ENCODE data around the gene HHAT.

Gene HHAT

DNA sequence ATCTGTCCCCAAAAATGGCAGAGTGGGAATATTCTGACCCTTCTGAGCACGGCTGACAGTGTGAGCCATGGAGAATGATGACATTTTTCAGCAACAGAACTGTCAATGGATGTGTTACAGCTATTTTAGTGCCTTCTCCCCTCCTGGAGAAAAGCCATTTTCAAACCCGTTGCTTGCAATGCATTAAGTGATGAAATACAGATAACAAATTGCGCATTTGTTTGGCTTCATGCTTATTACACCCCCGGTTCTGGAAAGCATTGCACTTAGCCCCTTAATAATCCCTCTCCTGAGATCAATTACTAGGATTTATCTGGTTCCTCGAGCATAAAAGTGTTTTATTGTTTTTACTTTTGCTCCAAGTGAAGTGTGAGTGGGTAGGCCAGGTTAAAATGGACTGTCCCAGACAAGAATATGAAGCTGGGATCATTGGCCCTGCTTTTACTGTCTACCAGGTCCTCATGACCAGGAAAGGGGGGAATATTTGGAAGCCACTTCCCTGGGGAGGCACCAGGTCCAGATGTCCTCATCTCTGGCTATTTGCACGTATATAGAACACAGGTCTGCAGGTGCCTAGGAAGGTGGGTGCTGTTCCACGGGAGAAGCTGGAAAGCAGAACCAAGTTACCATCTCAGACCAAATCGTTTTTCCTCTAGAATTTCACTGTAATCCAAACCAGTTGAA lies 37.5 kb upstream of the HHAT start:
- Histone ChIP-seq H2BK15ac (ENCODE audit: low read depth, poor library complexity, severe bottlenecking) (no peak overlapping the region), H3K4me3 (ENCODE audit: insufficient read depth in 1 of 2, low read depth in 1 of 2, low read length in 2 of 2) (peak overlapping the region in 1 of 2 experiments; percentile 77), H2AK5ac (ENCODE audit: low read length, severe bottlenecking) (peak overlapping the region; percentile 79), H2BK120ac (ENCODE audit: low read depth, low read length) (no peak overlapping the region), H3K79me1 (replicated peaks; ENCODE audit: low read length, poor library complexity, severe bottlenecking) (no peaks in the 10 kb centered on the region), H4K91ac (ENCODE audit: low read length) (no peak overlapping the region), H2BK5ac (ENCODE audit: low read depth, low read length, poor library complexity, severe bottlenecking) (no peak overlapping the region), H3K9ac (ENCODE audit: low read length) (peak overlapping the region; percentile 11), H2BK12ac (ENCODE audit: low read length in 2 of 2) (peak overlapping the region in 1 of 2 experiments; percentile 57), H3K36me3 (ENCODE audit: control insufficient read depth in 1 of 2, insufficient read depth in 2 of 2, low read depth in 1 of 2, low read length in 2 of 2) (no peaks in the 10 kb centered on the region), H3K14ac (ENCODE audit: low read length in 2 of 2) (no peak overlapping the region), H3K23ac (ENCODE audit: low read length in 2 of 2) (no peak overlapping the region), H3K4me1 (ENCODE audit: control insufficient read depth, insufficient read depth, low read depth, low read length) (peaks cover 21% of the 10 kb centered on the region), H3K9me3 (ENCODE audit: control insufficient read depth, low read length) (no peaks in the 10 kb centered on the region), H3K27ac (ENCODE audit: low read length, poor library complexity, severe bottlenecking) (peak overlapping the region; percentile 92), H3K27me3 (ENCODE audit: control insufficient read depth in 1 of 2, insufficient read depth in 1 of 2, low read length in 2 of 2) (peaks cover 0 to 19% of the 10 kb centered on the region in 2 experiments), H4K8ac (ENCODE audit: low read length) (no peak overlapping the region), H3K18ac (ENCODE audit: low read depth in 1 of 2, low read length in 2 of 2) (no peak overlapping the region), H2AFZ (ENCODE audit: low read depth, low read length) (no peak overlapping the region), H3K4ac (ENCODE audit: low read depth in 1 of 2, low read length in 2 of 2) (no peak overlapping the region), H3K4me2 (ENCODE audit: low read length, poor library complexity, severe bottlenecking) (no peak overlapping the region)
- DNase-seq: no peak
- WGBS: 63% methylated on average over 6 of the region's 8 CpGs

GRCh38 chr1:210291786-210292230 lies 36.9 kb upstream of the HHAT start:
- H2BK15ac ChIP-seq (ENCODE audit: low read depth, poor library complexity, severe bottlenecking): peak overlapping the region; percentile 82
- H4K91ac ChIP-seq (ENCODE audit: low read length): no peak overlapping the region
- H2AFZ ChIP-seq (ENCODE audit: low read depth, low read length): no peak overlapping the region
- H3K36me3 ChIP-seq (ENCODE audit: control insufficient read depth in 1 of 2, insufficient read depth in 2 of 2, low read depth in 1 of 2, low read length in 2 of 2): no peaks in the 10 kb centered on the region
- no peaks in the 10 kb centered on the region for H3K79me1 ChIP-seq (replicated peaks; ENCODE audit: low read length, poor library complexity, severe bottlenecking)
- H3K4me3 ChIP-seq (ENCODE audit: insufficient read depth in 1 of 2, low read depth in 1 of 2, low read length in 2 of 2): peak overlapping the region in 1 of 2 experiments; percentile 77
- H3K27me3 ChIP-seq (ENCODE audit: control insufficient read depth in 1 of 2, insufficient read depth in 1 of 2, low read length in 2 of 2): peaks cover 0 to 20% of the 10 kb centered on the region in 2 experiments
- peak overlapping the region; percentile 79 for H2AK5ac ChIP-seq (ENCODE audit: low read length, severe bottlenecking)
- peak; percentile 53 for DNase-seq
- peak overlapping the region; percentile 52 to 89 for H3K18ac ChIP-seq (ENCODE audit: low read depth in 1 of 2, low read length in 2 of 2)
- H3K4me2 ChIP-seq (ENCODE audit: low read length, poor library complexity, severe bottlenecking): peak overlapping the region; percentile 44
- no peak overlapping the region for H3K23ac ChIP-seq (ENCODE audit: low read length in 2 of 2)
- H4K8ac ChIP-seq (ENCODE audit: low read length): peak overlapping the region; percentile 88
- H3K4me1 ChIP-seq (ENCODE audit: control insufficient read depth, insufficient read depth, low read depth, low read length): peaks cover 21% of the 10 kb centered on the region
- peak overlapping the region; percentile 92 for H3K27ac ChIP-seq (ENCODE audit: low read length, poor library complexity, severe bottlenecking)
- H2BK12ac ChIP-seq (ENCODE audit: low read length in 2 of 2): peak overlapping the region in 1 of 2 experiments; percentile 80
- H3K4ac ChIP-seq (ENCODE audit: low read depth in 1 of 2, low read length in 2 of 2): peak overlapping the region in 1 of 2 experiments; percentile 88
- peak overlapping the region; percentile 84 for H2BK5ac ChIP-seq (ENCODE audit: low read depth, low read length, poor library complexity, severe bottlenecking)
- H3K9me3 ChIP-seq (ENCODE audit: control insufficient read depth, low read length): no peaks in the 10 kb centered on the region
- peak overlapping the region; percentile 95 for H2BK120ac ChIP-seq (ENCODE audit: low read depth, low read length)
- H3K9ac ChIP-seq (ENCODE audit: low read length): peak overlapping the region; percentile 71
- H3K14ac ChIP-seq (ENCODE audit: low read length in 2 of 2): no peak overlapping the region
- WGBS: 11% methylated on average over 7 of the region's 9 CpGs

- H3K9ac ChIP-seq (ENCODE audit: low read length): peak overlapping the region; percentile 71
- peak overlapping the region; percentile 84 to 88 for H3K4ac ChIP-seq (ENCODE audit: low read depth in 1 of 2, low read length in 2 of 2)
- H3K18ac ChIP-seq (ENCODE audit: low read depth in 1 of 2, low read length in 2 of 2): peak overlapping the region; percentile 52 to 89
- DNase-seq: peak; percentile 39
- H2BK5ac ChIP-seq (ENCODE audit: low read depth, low read length, poor library complexity, severe bottlenecking): peak overlapping the region; percentile 84
- H3K27me3 ChIP-seq (ENCODE audit: control insufficient read depth in 1 of 2, insufficient read depth in 1 of 2, low read length in 2 of 2): peaks cover 0 to 25% of the 10 kb centered on the region in 2 experiments
- H3K23ac ChIP-seq (ENCODE audit: low read length in 2 of 2): peak overlapping the region in 1 of 2 experiments; percentile 10
- peak overlapping the region; percentile 90 for H4K91ac ChIP-seq (ENCODE audit: low read length)
- H2BK120ac ChIP-seq (ENCODE audit: low read depth, low read length): peak overlapping the region; percentile 95
- no peaks in the 10 kb centered on the region for H3K9me3 ChIP-seq (ENCODE audit: control insufficient read depth, low read length)
- H3K4me1 ChIP-seq (ENCODE audit: control insufficient read depth, insufficient read depth, low read depth, low read length): peaks cover 21% of the 10 kb centered on the region
- H3K27ac ChIP-seq (ENCODE audit: low read length, poor library complexity, severe bottlenecking): peak overlapping the region; percentile 92
- H2AFZ ChIP-seq (ENCODE audit: low read depth, low read length): peak overlapping the region; percentile 33
- 2% methylated on average over 53 of the region's 56 CpGs for whole genome bisulfite sequencing
- H2BK12ac ChIP-seq (ENCODE audit: low read length in 2 of 2): peak overlapping the region; percentile 6 to 80
- H3K4me2 ChIP-seq (ENCODE audit: low read length, poor library complexity, severe bottlenecking): peak overlapping the region; percentile 44
- no peak overlapping the region for H2AK5ac ChIP-seq (ENCODE audit: low read length, severe bottlenecking)
- H4K8ac ChIP-seq (ENCODE audit: low read length): peak overlapping the region; percentile 88
- H3K36me3 ChIP-seq (ENCODE audit: control insufficient read depth in 1 of 2, insufficient read depth in 2 of 2, low read depth in 1 of 2, low read length in 2 of 2): no peaks in the 10 kb centered on the region
- peak overlapping the region; percentile 82 for H2BK15ac ChIP-seq (ENCODE audit: low read depth, poor library complexity, severe bottlenecking)
- H3K79me1 ChIP-seq (replicated peaks; ENCODE audit: low read length, poor library complexity, severe bottlenecking): no peaks in the 10 kb centered on the region
- no peak overlapping the region for H3K14ac ChIP-seq (ENCODE audit: low read length in 2 of 2)
- H3K4me3 ChIP-seq (ENCODE audit: insufficient read depth in 1 of 2, low read depth in 1 of 2, low read length in 2 of 2): peak overlapping the region; percentile 43 to 77
These were observed 36.4 kb upstream of the HHAT start for GRCh38 chr1:210292231-210292871.

- Histone ChIP-seq H3K36me3 (ENCODE audit: control insufficient read depth in 1 of 2, insufficient read depth in 2 of 2, low read depth in 1 of 2, low read length in 2 of 2) (no peaks in the 10 kb centered on the region), H4K8ac (ENCODE audit: low read length) (peak overlapping the region; percentile 51), H2AFZ (ENCODE audit: low read depth, low read length) (no peak overlapping the region), H3K9me3 (ENCODE audit: control insufficient read depth, low read length) (no peaks in the 10 kb centered on the region), H2BK15ac (ENCODE audit: low read depth, poor library complexity, severe bottlenecking) (no peak overlapping the region), H2BK120ac (ENCODE audit: low read depth, low read length) (no peak overlapping the region), H3K14ac (ENCODE audit: low read length in 2 of 2) (no peak overlapping the region), H3K4ac (ENCODE audit: low read depth in 1 of 2, low read length in 2 of 2) (peak overlapping the region; percentile 9 to 17), H4K91ac (ENCODE audit: low read length) (no peak overlapping the region), H2AK5ac (ENCODE audit: low read length, severe bottlenecking) (peak overlapping the region; percentile 64), H3K79me1 (replicated peaks; ENCODE audit: low read length, poor library complexity, severe bottlenecking) (no peaks in the 10 kb centered on the region), H3K4me2 (ENCODE audit: low read length, poor library complexity, severe bottlenecking) (peak overlapping the region; percentile 44), H3K27me3 (ENCODE audit: control insufficient read depth in 1 of 2, insufficient read depth in 1 of 2, low read length in 2 of 2) (peaks cover 0 to 30% of the 10 kb centered on the region in 2 experiments), H3K4me1 (ENCODE audit: control insufficient read depth, insufficient read depth, low read depth, low read length) (peaks cover 20% of the 10 kb centered on the region), H3K4me3 (ENCODE audit: insufficient read depth in 1 of 2, low read depth in 1 of 2, low read length in 2 of 2) (peak overlapping the region in 1 of 2 experiments; percentile 77), H3K27ac (ENCODE audit: low read length, poor library complexity, severe bottlenecking) (peak overlapping the region; percentile 92), H2BK5ac (ENCODE audit: low read depth, low read length, poor library complexity, severe bottlenecking) (no peak overlapping the region), H3K9ac (ENCODE audit: low read length) (peak overlapping the region; percentile 71), H2BK12ac (ENCODE audit: low read length in 2 of 2) (peak overlapping the region; percentile 37 to 41), H3K23ac (ENCODE audit: low read length in 2 of 2) (no peak overlapping the region), H3K18ac (ENCODE audit: low read depth in 1 of 2, low read length in 2 of 2) (no peak overlapping the region)
- 81% methylated on average over 6 of the region's 7 CpGs for WGBS
- DNase-seq: peak; percentile 38
These were observed 35.5 kb upstream of the HHAT start for GRCh38 chr1:210293171-210293607.

Measured in mesenchymal stem cell (in vitro differentiated cells and primary cell).